Glutamatergic neuron (in vitro differentiated cells): ENCODE results near the gene SIDT1. TPM values are rescaled to one million over a fixed set of nuclear protein-coding genes. Genes with fewer than 3 reads are reported as not detected.

Experiments used
- DNase-seq: peaks from one replicate; pipeline ENCODE4 v3.0.0; 2022
- H3K27ac Mint-ChIP-seq: one replicate; pipeline ENCODE4 v1.8.0; 2020; ENCODE audit warnings: mild to moderate bottlenecking, mixed read lengths, inconsistent platforms; ENCODE audit not compliant: unreplicated experiment
- H3K27me3 Mint-ChIP-seq: one replicate; pipeline ENCODE4 v1.8.0; 2020; ENCODE audit warnings: mild to moderate bottlenecking, moderate library complexity, mixed read lengths, inconsistent platforms; ENCODE audit not compliant: unreplicated experiment
- H3K36me3 Mint-ChIP-seq: one replicate; pipeline ENCODE4 v1.8.0; 2020; ENCODE audit warnings: mild to moderate bottlenecking, mixed read lengths, inconsistent platforms; ENCODE audit not compliant: unreplicated experiment
- H3K4me1 Mint-ChIP-seq: one replicate; pipeline ENCODE4 v1.8.0; 2020; ENCODE audit warnings: mild to moderate bottlenecking, low read depth, mixed read lengths, inconsistent platforms; ENCODE audit not compliant: unreplicated experiment
- H3K4me3 Mint-ChIP-seq: one replicate; pipeline ENCODE4 v1.8.0; 2020; ENCODE audit warnings: mild to moderate bottlenecking, mixed read lengths, inconsistent platforms; ENCODE audit not compliant: unreplicated experiment
- H3K9me3 Mint-ChIP-seq: one replicate; pipeline ENCODE4 v1.8.0; 2020; ENCODE audit warnings: mild to moderate bottlenecking, moderate library complexity, mixed read lengths, inconsistent platforms; ENCODE audit not compliant: unreplicated experiment
- CTCF ChIP-seq: fragments of 200-600 bp; sonication (generic); IDR thresholded peaks from one replicate; pipeline ENCODE4 v1.5.0; 2021; ENCODE audit not compliant: partially characterized antibody, unreplicated experiment
- total RNA-seq: library from RNA; stranded (reverse); fragmentation: NEBNext Ultra II Directional; extraction: Animal tissue kit (Norgen Biotek cat#: 25700); gene quantifications from one replicate; pipeline ENCODE4 v1.2.1, GENCODE V29; 2021; ENCODE audit not compliant: unreplicated experiment

Gene SIDT1
- total RNA-seq, 1 donor from 2014 or later: not detected

- no peaks in the 10 kb centered on the region for H3K36me3 Mint-ChIP-seq
- no peak overlapping the region for H3K27ac Mint-ChIP-seq
- no peaks in the 10 kb centered on the region for H3K4me1 Mint-ChIP-seq
- no peak for DNase-seq
- no peaks in the 10 kb centered on the region for H3K9me3 Mint-ChIP-seq
- no peaks in the 10 kb centered on the region for H3K27me3 Mint-ChIP-seq
- no peak for TF ChIP-seq CTCF
- H3K4me3 Mint-ChIP-seq: no peak overlapping the region
Measured at GRCh38 chr3:113585228-113585627, 52.9 kb downstream of the SIDT1 start.

- no peak for DNase-seq
- H3K4me3 Mint-ChIP-seq: no peak overlapping the region
- TF ChIP-seq CTCF: no peak
- no peaks in the 10 kb centered on the region for H3K4me1 Mint-ChIP-seq
- no peaks in the 10 kb centered on the region for H3K27me3 Mint-ChIP-seq
- H3K36me3 Mint-ChIP-seq: no peaks in the 10 kb centered on the region
- H3K9me3 Mint-ChIP-seq: no peaks in the 10 kb centered on the region
- H3K27ac Mint-ChIP-seq: no peak overlapping the region
Measured at GRCh38 chr3:113585720-113586119, 53.4 kb downstream of the SIDT1 start.

- H3K27ac Mint-ChIP-seq: no peak overlapping the region
- TF ChIP-seq CTCF: no peak
Measured at GRCh38 chr3:113588806-113589205, 56.5 kb downstream of the SIDT1 start.

GRCh38 chr3:113589971-113590370 lies 57.6 kb downstream of the SIDT1 start:
- Mint-ChIP-seq H3K4me1 (no peaks in the 10 kb centered on the region), H3K4me3 (no peak overlapping the region), H3K9me3 (no peaks in the 10 kb centered on the region), H3K27me3 (no peaks in the 10 kb centered on the region), H3K27ac (no peak overlapping the region), H3K36me3 (no peaks in the 10 kb centered on the region)
- no peak for DNase-seq
- TF ChIP-seq CTCF: no peak

More at GRCh38 chr3:113588806-113589205, 56.5 kb downstream of the SIDT1 start:
- no peak overlapping the region for H3K4me3 Mint-ChIP-seq
- DNase-seq: no peak
- no peaks in the 10 kb centered on the region for H3K4me1 Mint-ChIP-seq
- H3K36me3 Mint-ChIP-seq: no peaks in the 10 kb centered on the region
- no peaks in the 10 kb centered on the region for H3K9me3 Mint-ChIP-seq
- H3K27me3 Mint-ChIP-seq: no peaks in the 10 kb centered on the region

GRCh38 chr3:113590983-113591382 lies 58.6 kb downstream of the SIDT1 start:
- Mint-ChIP-seq H3K4me3 (no peak overlapping the region), H3K27ac (no peak overlapping the region), H3K9me3 (no peaks in the 10 kb centered on the region), H3K36me3 (no peaks in the 10 kb centered on the region), H3K27me3 (no peaks in the 10 kb centered on the region), H3K4me1 (no peaks in the 10 kb centered on the region)
- DNase-seq: no peak
- TF ChIP-seq CTCF: no peak
